Activated CD4-positive, alpha-beta T cell treated with anti-CD3 and anti-CD28 coated beads, Interleukin-2, amount 50 U/mL, for 4 hours (primary cell): ENCODE measurements around the gene CEPT1.

Experiments used
- DNase-seq, 2 experiments: peaks; one replicate each; pipeline ENCODE4 v3.0.0-alpha.2; 2020

The CEPT1 gene

GRCh38 chr1:111193712-111194480 lies 53.9 kb downstream of the CEPT1 start:
- no peak for DNase-seq

DNA sequence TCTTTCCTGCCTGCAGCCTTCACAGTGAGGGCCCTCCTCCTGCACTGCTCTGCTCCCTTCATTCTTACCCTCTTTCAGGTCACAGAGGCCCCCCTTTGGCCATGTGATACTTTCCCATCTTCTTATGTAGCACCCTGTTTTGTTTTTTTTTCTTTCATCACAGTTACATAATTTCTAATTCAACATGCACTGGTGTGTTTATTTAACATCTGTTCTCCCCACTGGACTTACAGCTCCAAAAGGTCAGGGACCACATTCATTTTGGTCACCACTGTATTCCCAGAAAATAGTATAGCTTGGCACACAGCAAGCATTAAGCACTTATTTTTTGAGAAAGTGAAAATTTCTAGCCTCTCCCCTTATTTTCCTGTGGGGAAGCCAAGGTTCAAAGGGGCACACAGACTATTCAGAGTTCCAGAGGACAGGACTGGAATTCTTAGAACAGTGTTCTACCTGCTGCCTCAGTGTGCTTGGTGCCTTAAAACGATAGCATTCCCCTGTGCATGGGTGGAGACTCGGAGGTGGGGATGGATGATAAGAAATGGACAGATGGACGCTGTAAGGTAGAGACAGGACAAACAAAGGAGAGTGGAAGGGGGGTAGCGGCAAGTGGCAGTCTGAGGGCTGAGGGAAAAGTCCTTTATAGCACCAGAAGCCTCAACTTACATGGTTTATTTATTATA lies 55.1 kb downstream of the CEPT1 start:
- DNase-seq = no peak

GRCh38 chr1:111196213-111196612 lies 56.2 kb downstream of the CEPT1 start:
- DNase-seq = no peak

DNA sequence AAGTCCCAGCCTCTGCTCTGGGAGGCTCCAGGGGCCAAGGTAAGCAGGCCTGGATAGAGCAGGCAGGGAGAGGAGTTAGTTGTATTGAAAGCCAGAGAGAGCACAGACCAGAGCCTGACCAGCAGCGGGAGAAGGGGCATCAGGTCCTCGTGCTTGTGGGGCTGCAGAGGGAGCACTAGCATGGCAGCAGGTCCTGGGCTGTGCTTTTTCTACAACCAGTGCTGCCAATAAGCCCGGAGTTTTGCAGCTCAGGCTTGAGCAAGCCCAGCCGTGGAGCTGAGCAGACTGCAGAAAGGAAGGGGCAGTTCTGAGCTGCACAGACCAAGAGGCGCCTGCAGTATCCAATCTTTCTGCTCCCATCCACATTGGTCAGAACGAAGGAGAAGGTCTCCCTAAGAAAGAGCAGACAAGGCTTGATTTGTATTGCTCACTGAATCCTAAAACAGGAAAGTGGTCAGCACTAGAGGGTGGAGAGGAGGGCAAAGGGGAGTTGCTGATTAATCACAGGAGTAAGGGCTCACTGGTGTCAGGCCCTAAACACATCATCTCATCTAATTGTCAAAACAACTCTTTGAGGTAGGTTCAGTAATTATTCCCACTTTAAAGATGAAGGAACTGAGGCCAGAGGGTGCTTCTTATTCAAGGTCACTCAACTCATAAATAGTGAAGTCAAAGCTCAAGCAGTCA lies 57.7 kb downstream of the CEPT1 start:
- peak; percentile 65 to 72 for DNase-seq

DNA sequence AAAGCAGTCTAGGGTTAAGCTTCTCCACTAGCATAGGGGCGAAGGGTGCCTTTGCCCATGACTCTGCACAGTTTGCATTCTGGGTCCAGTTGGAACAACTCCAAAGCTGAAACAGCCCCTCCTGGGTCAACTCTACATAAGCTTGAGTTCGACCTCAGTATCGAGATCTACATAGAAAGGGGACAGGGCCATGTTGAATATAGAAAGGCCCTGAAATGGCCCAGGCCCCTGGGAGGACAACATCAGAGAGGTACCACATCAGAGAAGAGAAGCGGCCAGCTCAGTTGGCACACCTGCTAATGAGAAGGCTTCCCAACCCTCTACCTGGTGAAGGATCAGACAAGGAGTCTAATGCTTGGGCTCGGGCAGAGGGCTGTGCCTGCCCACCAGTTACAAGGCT lies 58.8 kb downstream of the CEPT1 start:
- DNase-seq = no peak

DNA sequence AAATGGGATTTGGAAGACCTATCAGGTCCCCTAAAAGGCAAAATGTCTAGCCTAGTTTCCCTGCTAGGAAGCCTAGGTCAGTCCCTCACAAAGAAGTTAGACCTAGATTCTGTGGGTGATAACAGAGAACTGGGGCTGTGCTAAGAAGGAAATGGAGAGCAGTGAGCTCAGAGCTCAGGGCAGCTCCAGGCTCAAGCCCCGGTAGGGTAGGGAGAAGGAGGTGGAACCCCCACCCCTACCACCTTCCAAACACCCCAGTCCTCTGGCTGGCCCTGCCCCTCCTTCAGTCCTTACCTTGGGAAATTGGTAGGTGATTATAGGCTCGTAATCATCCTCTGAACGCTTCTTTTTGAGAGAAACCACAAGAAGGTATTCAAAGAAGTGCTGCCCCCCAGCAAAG lies 59.3 kb downstream of the CEPT1 start:
- DNase-seq = no peak

- peak; percentile 46 to 49 for DNase-seq
Observed at GRCh38 chr1:111199881-111200801, 60.1 kb downstream of the CEPT1 start, which contains the start of gene DENND2D. TSS of gene DENND2D (minus strand) at chr1:111200646. CDS start at chr1:111200459, 187 bp downstream.

DNA sequence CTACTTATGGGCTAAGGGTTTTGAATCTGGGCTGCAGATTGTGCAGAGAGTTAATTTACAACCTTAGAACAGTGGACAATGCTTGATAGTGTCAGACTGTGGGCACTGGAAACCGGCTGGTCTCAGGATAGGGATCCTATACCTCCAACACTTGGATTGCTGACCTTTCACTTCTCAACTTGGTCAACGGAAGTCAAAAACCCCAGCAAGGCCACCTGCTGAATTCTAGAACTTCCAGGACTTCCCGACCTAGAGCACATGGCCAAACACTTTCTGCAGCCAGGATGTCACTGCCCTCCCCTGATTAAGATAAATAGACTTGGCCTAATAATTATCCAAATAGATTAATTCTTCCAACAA lies 60.8 kb downstream of the CEPT1 start:
- no peak for DNase-seq

GRCh38 chr1:111201275-111202090 lies 61.5 kb downstream of the CEPT1 start:
- no peak for DNase-seq

GRCh38 chr1:111202366-111202706 lies 62.3 kb downstream of the CEPT1 start:
- DNase-seq = no peak

DNA sequence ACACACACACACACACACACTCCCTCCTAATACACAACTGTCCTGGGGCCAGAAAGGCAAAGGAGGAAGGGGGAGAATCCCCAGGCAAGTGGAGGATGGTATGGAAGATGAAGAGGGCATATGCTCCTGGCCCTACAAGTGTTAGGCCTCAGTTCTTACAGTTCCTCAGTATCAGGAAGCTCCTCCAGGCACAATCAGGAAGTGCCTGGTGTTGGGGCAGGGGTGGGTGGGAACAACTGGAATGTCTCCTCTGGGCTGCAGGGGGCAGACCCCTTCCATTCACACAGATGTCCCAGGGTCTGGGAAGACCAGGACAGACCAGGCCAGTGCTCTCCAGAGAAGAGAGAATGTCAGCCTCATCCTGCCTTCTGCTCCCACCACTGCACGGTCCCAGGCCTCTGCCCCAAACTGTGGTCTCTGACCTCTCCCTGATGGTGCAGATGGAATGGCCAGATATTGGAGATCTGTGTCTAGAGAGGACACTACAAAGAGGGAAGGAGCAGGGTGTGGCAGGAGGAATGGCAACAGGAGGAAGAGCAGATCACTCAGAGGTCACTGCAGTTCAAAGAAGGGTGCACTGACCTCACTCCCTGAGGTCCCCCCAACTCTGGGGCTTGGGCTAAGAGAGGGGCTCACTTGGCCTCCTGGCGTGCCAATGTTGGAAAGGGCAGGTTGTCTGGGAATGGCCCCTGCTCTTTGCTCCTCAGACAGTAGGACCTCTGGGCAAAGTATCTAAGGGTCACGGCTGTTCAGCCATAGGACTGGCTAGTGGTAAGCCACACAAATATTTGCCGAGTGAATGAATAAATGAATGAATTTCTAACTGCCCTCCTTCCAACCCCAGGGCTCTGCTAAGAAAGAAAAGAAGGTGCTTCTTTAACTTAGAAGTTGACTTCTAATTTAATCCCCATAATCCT lies 62.9 kb downstream of the CEPT1 start:
- no peak for DNase-seq

DNA sequence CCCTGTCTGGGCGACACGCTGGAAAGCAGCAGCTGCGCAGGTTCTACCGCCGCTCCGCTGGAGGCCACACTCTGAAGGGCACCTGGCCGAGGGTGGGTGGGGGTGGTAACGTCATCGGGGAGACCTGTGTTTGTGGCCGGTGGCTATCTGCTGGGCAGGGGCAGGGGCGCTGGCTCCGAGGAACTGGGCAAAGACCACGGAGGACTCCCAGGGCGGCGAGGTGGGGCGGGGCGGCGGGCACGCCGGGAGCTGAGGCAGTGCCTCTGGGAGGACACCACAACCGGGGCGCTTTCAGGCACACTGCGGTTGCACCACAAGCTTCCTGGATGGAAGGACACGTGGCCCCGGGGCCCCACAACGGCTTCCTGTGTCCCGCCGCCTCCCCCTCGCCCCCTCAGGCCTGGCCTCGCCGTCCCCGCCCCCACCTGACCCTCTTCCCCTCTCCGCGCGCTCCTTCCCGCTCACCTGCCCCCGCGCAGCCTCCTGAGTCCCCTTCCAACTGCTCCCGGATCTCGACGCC lies 63.7 kb downstream of the CEPT1 start:
- DNase-seq = peak; percentile 72 to 73

DNA sequence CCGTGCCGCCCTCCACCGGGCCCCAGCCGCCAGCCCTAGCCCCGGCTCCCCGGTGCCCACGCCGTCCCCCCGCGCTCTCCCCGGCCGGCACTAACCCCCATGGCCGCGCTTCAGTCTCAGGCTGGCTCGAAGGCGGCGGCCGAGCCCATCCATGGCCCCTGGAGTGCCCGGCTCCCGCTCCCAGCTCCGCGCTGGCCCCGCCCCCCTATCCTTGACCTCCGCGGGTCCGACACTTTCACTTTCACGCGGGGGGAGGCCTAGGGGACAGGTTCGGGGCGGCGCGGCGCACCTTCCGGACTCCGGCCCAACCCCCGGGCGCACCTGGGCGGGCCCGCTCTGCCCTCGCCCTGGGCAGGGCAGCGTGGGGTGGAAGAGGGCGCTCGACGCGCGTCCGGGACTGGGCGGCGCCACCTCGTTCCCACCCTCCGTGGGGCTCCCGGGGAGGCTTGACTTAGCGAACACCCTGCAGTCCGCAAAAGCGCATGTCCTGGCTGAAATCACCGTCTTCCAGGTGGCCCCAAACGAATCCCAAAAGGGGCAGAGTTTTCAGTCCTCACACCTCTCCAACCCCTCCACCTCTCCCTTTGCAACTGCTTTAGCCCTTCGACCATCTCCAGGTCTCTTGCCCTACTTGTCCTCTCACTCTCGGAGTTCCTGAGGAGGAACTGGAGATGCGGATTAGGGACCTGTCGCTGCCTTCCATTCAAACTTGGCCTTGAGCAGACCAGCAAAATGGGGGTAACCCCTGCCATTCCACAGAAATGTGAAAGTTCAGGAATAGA lies 64.4 kb downstream of the CEPT1 start:
- peak; percentile 63 to 68 for DNase-seq

GRCh38 chr1:111204983-111205713 lies 65.1 kb downstream of the CEPT1 start:
- no peak for DNase-seq

DNA sequence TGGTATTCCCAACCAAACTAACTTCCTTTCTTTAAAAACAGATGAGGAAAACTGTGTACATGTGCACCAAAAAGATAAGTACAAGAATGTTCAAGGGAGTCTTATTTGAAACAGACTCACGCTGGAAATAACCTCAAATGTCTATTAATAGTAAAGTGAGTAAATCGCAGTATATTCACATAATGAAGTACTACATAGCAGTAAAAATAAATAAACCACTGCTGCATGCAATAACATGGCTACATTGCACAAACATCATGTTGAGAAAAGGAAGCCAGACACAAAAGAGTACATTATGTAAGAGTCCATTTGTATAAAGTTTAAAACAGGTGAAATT lies 65.7 kb downstream of the CEPT1 start:
- DNase-seq = no peak

DNA sequence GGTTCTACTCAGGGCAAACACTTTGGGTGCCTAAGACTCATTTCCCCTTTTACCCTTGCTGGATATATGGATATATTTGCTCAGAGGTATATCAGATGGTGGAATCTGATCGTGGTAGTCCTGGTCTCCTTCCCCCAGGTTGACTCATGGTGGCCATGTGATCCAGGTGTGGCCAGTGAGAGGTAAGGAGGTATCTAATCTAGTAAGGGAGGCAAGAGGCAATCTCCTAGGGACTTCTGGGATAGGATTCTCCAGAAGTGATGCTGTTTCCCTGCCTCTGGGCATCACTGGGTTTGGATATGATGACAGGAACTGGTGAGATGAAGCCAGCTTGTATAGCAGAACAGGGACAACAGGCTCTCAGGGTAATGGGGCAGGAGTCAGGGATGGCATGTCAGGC lies 68.9 kb downstream of the CEPT1 start:
- DNase-seq = no peak

DNA sequence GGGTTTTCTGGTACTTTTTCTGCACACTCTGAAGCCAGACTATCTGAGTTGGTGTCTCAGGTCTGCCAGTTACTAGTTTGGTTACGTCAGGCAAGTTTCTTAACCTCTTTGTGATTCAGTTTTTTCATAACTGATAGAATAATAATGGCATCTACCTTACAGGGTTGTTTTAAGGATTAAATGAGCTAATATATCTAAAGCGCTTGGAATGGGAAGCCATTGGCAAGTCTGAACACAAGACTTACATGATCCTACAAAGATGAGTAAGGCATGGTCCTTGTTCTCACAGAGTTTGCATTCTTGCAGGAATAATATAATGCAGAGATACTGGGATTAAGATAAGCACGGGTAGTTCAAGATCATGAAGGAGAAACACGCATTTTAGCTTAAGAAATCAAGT lies 69.6 kb downstream of the CEPT1 start:
- no peak for DNase-seq

- DNase-seq = no peak
Observed at GRCh38 chr1:111211921-111212320, 71.9 kb downstream of the CEPT1 start.

- DNase-seq = no peak
Observed at GRCh38 chr1:111212634-111213335, 72.8 kb downstream of the CEPT1 start.
